Loucy (cell line): Measurements from ENCODE around the gene GIMAP2.
A peak's percentile ranks its signal among the peaks of the same experiment; 100 is the strongest.

Experiments
- H2AFZ ChIP-seq: fragments of 200-600 bp; sonication (generic); 2 replicates; pipeline ENCODE4 v1.6.0; 2016; ENCODE audit warnings: antibody characterized with exemption, mild to moderate bottlenecking, low read length, moderate library complexity
- H3F3A ChIP-seq: fragments of 200-600 bp; 2 replicates; pipeline ENCODE4 v1.6.0; 2016; ENCODE audit warnings: antibody characterized with exemption, low read depth, mild to moderate bottlenecking
- H3K27me3 ChIP-seq: fragments of 200-600 bp; sonication (generic); 2 replicates; pipeline ENCODE4 v1.6.1; 2014; ENCODE audit warnings: low read length, mild to moderate bottlenecking; ENCODE audit not compliant: insufficient read depth, poor library complexity, severe bottlenecking
- H3K36me3 ChIP-seq: fragments of 200-600 bp; sonication (generic); 2 replicates; pipeline ENCODE4 v1.6.1; 2016; ENCODE audit warnings: low read length; ENCODE audit not compliant: insufficient read depth
- H3K4me1 ChIP-seq: fragments of 200-600 bp; sonication (generic); 2 replicates; pipeline ENCODE4 v1.5.1; 2014; ENCODE audit warnings: low read length, mild to moderate bottlenecking; ENCODE audit not compliant: insufficient read depth, poor library complexity, severe bottlenecking
- H3K4me2 ChIP-seq: fragments of 200-600 bp; sonication (generic); 2 replicates; pipeline ENCODE4 v1.6.0; 2014; ENCODE audit warnings: antibody characterized with exemption, low read length, low read depth, mild to moderate bottlenecking; ENCODE audit not compliant: poor library complexity, severe bottlenecking
- H3K4me3 ChIP-seq: fragments of 200-600 bp; sonication (generic); 2 replicates; pipeline ENCODE4 v1.5.1; 2014; ENCODE audit warnings: low read length, mild to moderate bottlenecking, mixed read lengths; ENCODE audit not compliant: poor library complexity, severe bottlenecking
- H3K79me2 ChIP-seq: fragments of 200-600 bp; sonication (generic); 2 replicates; pipeline ENCODE4 v1.6.1; 2014; ENCODE audit warnings: low read length; ENCODE audit not compliant: insufficient read depth
- H3K9ac ChIP-seq: fragments of 200-600 bp; sonication (generic); 2 replicates; pipeline ENCODE4 v1.6.0; 2014; ENCODE audit warnings: mild to moderate bottlenecking, low read depth, low read length, moderate library complexity; ENCODE audit not compliant: poor library complexity, severe bottlenecking
- H3K9me2 ChIP-seq: fragments of 200-600 bp; sonication (generic); replicated peaks from 2 replicates; pipeline ENCODE4 v1.6.1; 2016; ENCODE audit warnings: low read depth, low read length, mixed read lengths
- H3K9me3 ChIP-seq: fragments of 200-600 bp; sonication (generic); 2 replicates; pipeline ENCODE4 v1.6.1; 2014; ENCODE audit warnings: mild to moderate bottlenecking, antibody characterized with exemption, low read length, low read depth; ENCODE audit not compliant: insufficient read depth
- H4K20me1 ChIP-seq: fragments of 200-600 bp; sonication (generic); 2 replicates; pipeline ENCODE4 v1.6.0; 2014; ENCODE audit warnings: antibody characterized with exemption, low read length, mild to moderate bottlenecking; ENCODE audit not compliant: insufficient read depth, poor library complexity, severe bottlenecking
- CTCF ChIP-seq: fragments of 200-600 bp; sonication (generic); conservative IDR thresholded peaks from 2 replicates; pipeline ENCODE4 v1.5.1; 2014; ENCODE audit warnings: mild to moderate bottlenecking, antibody characterized with exemption, low read length
- EZH2phosphoT487 ChIP-seq: fragments of 200-600 bp; IDR thresholded peaks from 2 replicates; pipeline ENCODE4 v1.6.1; 2018; ENCODE audit warnings: antibody characterized with exemption, mild to moderate bottlenecking, moderate library complexity, borderline replicate concordance

GIMAP2 gene

GRCh38 chr7:150721970-150722373, 36.5 kb downstream of the GIMAP2 start:
- Histone ChIP-seq H3K9me2 (no peaks in the 10 kb centered on the region), H3K27me3 (no peaks in the 10 kb centered on the region), H3K36me3 (peaks cover 9% of the 10 kb centered on the region; the same call in 1 of the 2 replicates), H3K4me2 (peak overlapping the region; percentile 40), H3K9me3 (peaks cover 4% of the 10 kb centered on the region; the same call in 1 of the 2 replicates), H4K20me1 (no peaks in the 10 kb centered on the region), H3K9ac (no peak overlapping the region), H3K4me1 (peaks cover 47% of the 10 kb centered on the region), H3K79me2 (peaks cover 51% of the 10 kb centered on the region), H3K4me3 (no peak overlapping the region), H2AFZ (no peak overlapping the region), H3F3A (no peaks in the 10 kb centered on the region)
- TF ChIP-seq CTCF = no peak
- TF ChIP-seq EZH2phosphoT487 = no peak

- Histone ChIP-seq H3K9ac (no peak overlapping the region), H3K4me1 (peaks cover 42% of the 10 kb centered on the region), H3K79me2 (peaks cover 46% of the 10 kb centered on the region), H2AFZ (no peak overlapping the region), H3F3A (no peaks in the 10 kb centered on the region), H4K20me1 (no peaks in the 10 kb centered on the region), H3K36me3 (peaks cover 9% of the 10 kb centered on the region; the same call in 1 of the 2 replicates), H3K9me2 (no peaks in the 10 kb centered on the region), H3K4me3 (no peak overlapping the region), H3K9me3 (peaks cover 8% of the 10 kb centered on the region; the same call in 1 of the 2 replicates), H3K27me3 (no peaks in the 10 kb centered on the region), H3K4me2 (peak overlapping the region; percentile 40)
- no peak for TF ChIP-seq CTCF
- no peak for TF ChIP-seq EZH2phosphoT487
These were observed 37.0 kb downstream of the GIMAP2 start for GRCh38 chr7:150722431-150722931.

- Histone ChIP-seq H3K9ac (no peak overlapping the region), H3K27me3 (no peaks in the 10 kb centered on the region), H3K36me3 (peaks cover 9% of the 10 kb centered on the region; the same call in 1 of the 2 replicates), H3K4me3 (no peak overlapping the region), H3K9me2 (no peaks in the 10 kb centered on the region), H2AFZ (no peak overlapping the region), H3F3A (no peaks in the 10 kb centered on the region), H3K4me1 (peaks cover 32% of the 10 kb centered on the region), H4K20me1 (no peaks in the 10 kb centered on the region), H3K9me3 (peaks cover 16% of the 10 kb centered on the region; the same call in 1 of the 2 replicates), H3K79me2 (peaks cover 36% of the 10 kb centered on the region), H3K4me2 (peak overlapping the region; percentile 19)
- TF ChIP-seq EZH2phosphoT487 = no peak
- peak; percentile 48 for TF ChIP-seq CTCF
These were observed 38.0 kb downstream of the GIMAP2 start for GRCh38 chr7:150723467-150723866.
